ENCODE measurements around the gene SGSM2.

Gene SGSM2

DNA sequence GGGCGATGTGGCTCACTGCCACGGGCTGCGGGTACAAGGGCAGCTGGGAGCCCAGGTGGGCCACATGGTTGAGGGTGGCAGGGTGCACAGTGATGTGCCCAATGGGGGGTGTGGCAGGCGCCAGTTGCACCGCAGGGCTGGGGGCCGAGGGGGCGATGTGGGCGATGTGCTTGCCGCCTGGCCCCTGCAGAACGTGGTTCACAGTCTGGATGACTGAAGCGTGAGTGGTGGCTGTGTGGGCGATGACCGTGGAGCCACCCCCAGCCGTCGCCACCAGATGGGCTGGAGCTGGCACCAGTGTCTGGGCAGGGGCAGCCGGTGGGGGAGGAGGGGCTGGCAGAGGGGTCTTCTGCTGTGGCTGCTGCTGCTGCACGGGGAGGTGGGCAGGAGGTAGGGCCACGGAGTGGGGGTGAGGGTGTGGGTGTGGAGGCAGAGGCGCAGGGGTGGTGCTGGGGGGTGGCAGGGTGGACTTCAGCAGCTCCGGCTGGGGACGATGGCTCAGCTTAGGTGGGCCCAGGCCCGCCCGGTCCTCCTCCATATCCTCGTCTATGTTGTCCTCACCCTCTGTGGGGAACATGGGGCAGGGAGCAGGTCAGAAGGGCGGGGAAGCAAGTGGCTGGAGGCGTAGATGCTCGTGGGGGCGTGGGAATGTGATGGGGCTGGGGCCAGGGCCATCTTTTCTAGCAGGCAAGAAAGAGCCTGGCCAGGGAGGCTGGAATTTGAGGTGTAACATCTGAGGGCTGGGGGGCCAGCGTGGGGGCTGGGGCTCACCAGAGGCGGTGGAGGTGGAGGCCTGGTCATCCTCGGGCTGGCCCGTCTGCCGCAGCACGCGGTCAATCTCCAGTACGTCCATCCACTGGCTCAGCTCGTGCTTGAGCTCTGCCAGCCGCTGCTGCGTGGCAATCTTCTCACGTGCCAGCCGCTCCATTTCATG is 50.1 kb downstream of the SGSM2 start:
- DNase-seq = no peak

DNA sequence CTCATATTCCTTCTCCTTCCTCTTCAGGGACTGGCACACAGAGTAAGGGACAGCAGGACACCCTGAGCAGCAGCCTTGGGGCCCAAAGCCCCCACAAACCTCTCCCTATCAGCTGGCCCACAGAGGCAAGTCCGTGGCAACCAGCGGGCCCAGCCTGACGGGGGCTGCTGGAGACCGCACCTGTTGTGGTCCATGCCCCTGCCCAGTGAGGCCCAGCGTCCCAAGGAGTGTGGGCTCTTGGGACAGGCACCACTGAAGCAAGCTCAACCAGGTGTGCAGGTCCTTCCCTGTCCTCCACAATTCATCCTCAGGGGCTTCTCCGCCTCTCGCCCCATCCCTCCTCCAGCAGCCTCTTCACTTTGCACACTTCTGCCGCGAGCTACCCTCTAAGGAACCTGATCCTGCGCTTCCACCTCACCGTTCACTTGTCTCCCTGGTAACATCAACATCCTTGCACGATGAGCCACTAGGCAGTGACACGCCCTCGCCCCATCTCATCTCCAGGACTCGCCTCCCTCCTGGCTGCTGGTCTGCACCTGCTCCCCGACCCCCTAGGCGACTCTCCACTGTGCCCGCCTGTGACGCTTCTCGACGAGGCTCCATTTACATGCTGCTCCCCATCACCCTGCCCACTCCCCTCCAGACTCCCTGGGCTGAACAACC is 50.9 kb downstream of the SGSM2 start:
- DNase-seq = no peak

DNA sequence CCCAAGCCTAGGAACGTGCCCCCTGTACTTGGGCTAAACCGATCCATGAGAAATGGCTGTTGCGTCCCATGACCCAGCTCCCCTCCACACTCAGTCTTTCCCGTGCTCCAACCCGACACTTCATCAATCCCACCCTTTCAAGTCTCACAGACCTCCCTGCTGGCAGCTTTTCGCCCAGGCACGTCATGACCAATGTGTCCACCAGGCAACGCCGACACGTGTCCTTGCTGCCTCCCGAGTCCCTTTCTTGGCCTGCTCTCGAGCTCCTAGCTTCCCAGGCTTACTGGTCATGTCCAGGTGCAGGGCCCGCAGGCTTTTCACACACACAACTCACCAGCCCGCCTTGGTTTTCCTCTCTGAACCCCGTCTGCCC is 51.4 kb downstream of the SGSM2 start:
- DNase-seq = no peak

DNA sequence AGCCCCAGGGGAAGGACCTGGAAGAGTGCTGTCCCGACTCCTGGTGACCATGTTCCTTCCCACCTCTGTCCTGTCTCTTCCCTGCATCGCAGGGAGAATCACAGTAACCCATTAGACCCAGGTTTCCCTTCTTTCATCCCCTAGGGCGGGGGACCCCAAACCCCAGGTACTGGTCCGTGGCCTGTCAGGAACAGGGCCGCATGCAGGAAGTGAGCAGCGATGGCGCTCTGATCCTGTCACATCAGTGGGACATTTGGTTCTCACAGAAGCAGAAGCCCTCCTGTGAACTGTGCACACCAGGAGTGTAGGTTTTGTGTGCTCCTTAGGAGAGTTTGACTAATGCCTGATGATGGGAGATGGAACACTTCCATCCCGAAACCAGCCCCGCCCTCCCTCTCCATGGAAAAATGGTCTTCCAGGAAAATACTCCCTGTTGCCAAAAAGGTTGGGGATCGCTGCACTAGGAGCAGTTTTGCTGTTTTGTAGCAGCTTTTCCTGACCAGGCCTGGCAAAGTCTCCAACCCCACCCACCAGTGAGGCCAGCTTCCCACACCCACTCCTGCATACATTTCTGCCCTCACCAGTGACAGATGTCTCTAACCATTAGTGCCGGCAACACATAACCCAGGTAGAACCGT is 53.0 kb downstream of the SGSM2 start:
- peak; percentile 85 for DNase-seq

DNA sequence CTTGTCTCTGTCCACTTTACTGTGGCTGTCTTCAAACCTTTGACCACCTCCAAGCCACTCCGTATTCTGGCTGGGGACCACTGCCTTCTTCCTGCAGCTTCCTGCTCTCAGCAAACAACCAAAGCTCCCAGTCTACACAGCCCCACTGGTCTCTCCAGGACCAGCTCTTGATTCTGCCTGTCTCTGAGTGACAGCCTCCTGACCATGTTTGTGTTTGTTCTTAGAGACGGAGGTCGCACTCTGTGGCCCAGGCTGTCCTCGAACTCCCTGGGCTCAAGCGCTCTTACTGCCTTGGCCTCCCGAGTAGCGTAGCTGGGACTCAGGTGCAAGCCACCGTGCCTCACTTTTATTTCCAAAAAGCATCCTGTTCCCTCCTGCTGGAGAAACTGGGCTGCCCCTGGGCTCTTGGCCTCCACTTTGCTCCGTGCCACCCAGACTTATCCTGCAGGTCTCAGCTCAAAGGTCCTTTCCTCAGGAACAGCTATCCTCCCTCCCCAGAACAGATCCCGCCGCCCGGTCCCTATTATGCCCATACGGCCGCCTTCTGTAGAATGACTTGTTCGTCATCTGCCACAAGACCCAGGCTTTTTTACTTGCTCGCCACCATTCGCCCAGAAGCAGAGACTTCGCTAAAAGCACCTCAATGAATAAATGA is 54.4 kb downstream of the SGSM2 start:
- no peak for DNase-seq

DNA sequence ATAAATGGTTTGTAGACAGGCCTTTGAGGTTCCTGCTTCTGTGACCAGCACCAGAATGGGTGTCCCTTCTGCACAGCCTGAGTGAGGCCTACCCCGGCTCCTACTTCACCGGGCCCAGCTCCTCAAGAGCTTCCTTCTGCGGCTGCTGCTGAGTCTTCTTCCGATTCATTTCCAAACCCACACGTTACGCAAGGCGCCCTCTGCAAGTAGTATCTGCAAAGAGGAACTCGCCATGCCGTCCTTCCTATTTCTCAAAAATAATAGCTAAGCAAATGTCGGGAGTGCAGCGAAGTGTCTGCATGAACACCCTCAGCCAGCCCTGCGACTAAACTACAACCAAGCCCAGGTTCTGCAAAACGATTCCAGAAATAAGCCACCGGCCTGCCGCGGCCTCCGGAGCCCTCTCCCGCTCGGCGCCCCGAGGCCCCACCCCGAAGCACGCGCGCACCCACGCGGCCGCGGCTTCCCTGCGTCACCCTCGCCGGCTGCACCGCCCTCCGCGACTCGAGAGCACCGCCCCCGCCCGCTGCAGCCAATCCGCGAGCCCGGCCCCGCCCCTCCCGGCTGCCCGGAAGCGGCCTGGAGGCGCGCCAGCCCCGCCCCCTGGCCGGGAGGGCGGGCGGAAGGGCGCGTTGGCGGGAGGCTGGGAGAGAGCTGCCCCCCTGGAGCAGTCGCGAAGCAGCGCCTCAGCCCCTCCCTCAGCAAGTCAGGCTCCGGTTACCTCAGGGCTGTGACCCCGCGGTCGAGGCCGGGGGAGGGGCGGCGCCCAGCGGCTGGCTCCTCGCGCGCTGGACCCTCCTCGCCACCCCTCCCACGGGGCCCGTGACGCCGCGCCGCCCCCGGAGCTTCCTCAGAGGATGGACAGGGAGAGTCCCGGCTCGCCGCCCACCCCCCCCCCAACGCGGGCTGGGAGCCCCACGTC is 55.2 kb downstream of the SGSM2 start:
- peak; percentile 98 for DNase-seq

DNA sequence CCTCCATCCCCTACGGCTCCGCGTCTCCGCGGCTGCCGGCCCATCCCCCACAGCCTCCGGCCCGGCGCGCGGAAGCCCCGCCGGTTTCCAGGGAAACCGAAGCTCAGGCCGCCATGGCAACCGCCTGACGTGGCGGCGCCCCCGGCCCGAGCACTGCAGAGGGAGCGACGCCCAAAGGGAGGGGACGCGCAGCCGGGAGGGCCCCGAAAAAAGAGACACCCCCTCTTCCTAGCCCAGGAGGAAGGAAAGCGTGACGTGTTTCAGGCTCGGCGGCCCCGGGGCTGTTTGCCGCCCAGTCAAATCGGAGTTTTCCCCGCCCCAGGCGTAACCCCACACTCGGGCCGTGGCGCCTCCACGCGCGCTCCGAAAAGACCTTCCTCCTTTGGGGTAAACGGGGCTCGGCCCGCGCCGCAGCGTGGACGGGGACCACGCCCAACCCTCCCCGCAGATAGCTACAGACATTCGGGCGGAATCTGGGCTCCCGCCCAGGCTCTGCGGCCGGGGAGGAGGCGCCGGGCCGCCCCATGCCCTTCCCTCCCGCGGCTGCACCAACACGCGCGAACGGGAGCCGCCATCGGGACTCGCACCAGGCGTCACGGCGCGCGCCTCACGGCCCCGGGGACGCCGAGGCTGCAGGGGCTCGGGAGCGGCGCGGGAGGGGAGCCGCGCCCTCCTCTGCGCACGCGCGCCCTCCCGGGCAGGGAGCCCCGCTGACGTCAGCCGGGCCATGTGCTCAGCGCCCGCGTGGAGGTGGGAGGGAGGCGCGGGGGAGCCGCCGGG is 56.1 kb downstream of the SGSM2 start:
- DNase-seq = peak; percentile 95

DNA sequence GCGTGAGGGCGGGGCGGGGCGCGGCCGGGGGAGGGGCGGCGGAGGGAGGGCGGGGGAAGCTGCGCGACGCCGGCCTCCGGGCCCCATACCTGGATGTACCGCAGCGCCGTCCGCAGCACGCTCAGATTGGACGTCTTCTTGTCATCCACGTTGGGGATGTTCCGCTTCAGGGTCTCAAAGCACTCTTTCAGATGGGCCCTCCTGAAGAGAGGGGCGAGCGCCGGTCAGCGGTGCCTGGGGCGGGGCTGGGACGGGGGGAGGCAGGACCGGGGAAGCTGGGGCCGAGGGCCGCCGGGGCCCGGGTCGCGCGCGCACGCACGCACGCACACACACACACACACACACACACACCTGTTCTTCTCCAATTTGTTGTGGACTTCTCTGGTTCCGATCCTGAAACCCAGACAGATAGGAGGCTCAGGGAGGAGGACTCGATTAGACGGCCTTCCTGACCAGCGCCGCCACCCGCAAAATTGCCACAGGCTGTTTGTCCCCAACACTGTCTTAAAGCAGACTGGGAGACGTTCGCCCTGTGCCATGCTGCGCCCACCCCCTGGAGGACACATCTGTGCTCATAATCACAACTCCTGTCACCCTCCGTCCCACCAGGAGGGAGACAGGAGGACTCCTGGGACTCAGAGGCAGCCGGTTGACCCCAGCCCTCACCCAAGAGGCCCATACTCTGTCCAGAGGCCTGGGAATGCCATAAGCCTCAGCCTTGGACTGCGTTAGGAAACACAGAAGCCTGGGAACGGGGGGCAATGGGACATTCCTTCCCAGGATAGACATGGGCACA is 56.9 kb downstream of the SGSM2 start:
- no peak for DNase-seq

DNA sequence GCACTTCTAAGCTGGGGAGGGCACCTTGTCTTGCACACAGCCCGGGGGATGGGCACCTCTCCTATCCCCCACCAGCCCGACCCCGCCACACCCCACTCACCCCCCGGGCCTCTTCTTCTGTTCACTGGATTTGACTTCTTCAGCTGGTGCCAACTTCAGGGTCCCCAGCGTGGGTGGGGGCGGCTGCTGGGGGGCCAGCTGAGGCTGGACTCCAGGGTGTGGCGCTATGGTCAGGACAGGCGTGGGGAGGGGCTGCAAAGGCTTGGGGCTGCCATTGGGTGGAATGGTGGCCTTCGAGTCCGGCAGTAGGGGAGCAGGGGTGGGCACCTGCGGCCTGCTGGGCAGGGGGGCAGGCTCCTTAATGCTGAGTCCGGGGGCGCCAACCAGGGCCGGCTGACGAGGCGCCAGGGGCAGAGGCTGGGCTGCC is 57.5 kb downstream of the SGSM2 start:
- DNase-seq = no peak

DNA sequence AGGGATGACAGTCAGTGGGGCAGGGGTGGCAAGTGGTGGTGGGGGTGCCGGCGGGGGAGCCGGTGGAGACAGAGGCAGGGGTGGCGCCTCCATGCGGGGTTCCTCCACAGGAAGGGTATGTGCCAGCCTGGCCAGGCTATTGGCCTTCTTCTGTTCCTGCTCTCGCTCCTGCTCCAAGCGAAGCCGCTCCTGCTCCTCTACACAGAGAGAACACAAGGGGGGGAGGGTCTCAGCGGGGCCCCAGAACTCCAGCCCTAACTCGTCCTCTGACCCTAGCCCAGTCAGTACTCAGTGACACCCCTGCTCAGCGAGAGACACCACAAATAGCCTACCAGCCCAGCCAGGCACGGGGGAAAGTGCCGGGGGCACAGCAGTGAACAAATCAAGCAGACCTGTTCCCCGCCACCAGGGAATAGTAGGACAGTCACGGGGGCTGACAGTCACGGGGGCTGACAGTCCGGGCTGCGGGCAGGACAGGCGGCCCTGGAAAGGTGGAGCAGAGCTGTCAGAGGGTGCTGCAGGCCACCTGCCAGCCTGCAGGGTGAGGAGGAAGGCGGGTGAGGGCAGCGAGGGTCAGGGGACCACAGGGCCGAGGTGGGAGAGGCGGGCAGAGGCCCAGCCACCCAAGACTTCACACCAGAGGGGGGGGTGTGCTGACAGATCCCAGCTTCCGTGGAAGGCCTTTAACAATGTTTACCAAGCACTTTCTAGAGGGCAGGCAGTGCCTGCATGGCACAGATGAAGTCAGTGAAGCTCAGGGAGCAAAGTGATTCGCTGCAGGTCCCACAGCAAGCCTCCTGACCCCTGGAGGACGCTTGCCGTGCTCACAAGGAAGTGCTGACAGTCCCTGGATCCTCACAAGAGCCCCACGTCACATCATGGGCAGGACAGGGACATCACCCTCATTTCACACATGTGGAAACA is 58.2 kb downstream of the SGSM2 start:
- DNase-seq = no peak

DNA sequence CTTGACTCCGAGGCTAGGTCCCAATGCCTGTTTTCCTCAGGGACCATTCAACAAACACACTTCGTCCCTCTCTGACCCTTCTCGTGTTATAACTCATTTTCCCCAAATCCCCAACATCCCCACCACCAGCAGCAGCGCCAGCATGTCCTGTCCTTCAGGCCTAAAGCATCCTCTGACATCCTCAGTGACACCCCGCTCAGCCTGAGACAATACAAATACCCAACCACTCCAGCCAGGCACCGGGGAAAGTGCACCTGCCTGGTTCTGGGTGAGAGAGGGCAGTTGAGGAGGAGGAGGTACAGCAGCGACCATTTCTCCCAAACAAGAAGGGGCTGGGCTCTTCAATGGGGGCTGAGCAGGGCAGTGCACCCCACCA is 58.9 kb downstream of the SGSM2 start:
- DNase-seq = no peak

DNA sequence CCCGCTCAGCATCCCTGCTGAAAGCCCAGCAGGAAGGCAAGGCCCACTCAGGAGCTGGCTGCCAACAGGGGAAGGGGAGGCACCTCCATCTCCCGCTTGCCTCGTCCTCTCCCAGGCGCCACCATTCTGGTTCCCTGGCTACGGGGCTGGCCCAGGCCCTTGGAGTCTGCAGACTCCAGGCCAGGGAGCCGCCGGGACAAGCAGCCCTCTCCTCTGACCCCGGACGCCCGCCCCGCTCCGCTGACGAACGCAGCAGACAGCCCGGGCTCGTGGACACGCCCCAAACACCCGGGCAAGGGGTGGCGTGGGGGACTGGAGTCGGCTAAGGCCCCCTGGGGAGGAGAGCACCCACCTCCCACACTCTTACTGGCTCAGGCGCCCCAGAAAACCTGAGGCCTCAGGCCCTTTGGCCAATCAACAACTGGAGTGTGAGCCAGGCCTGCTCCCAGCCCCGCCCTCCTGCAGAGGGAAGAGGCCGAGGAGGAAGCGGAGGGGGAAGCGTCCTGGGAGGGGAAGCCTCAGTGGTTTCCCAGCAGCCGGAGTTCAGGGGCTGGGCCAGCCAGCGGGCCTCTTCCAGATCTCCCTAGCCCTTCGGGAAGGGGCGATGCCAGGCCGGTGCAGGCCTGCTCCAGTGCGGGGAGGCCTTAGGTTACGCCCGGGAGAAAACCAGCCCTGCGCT is 59.4 kb downstream of the SGSM2 start:
- peak; percentile 89 for DNase-seq

DNA sequence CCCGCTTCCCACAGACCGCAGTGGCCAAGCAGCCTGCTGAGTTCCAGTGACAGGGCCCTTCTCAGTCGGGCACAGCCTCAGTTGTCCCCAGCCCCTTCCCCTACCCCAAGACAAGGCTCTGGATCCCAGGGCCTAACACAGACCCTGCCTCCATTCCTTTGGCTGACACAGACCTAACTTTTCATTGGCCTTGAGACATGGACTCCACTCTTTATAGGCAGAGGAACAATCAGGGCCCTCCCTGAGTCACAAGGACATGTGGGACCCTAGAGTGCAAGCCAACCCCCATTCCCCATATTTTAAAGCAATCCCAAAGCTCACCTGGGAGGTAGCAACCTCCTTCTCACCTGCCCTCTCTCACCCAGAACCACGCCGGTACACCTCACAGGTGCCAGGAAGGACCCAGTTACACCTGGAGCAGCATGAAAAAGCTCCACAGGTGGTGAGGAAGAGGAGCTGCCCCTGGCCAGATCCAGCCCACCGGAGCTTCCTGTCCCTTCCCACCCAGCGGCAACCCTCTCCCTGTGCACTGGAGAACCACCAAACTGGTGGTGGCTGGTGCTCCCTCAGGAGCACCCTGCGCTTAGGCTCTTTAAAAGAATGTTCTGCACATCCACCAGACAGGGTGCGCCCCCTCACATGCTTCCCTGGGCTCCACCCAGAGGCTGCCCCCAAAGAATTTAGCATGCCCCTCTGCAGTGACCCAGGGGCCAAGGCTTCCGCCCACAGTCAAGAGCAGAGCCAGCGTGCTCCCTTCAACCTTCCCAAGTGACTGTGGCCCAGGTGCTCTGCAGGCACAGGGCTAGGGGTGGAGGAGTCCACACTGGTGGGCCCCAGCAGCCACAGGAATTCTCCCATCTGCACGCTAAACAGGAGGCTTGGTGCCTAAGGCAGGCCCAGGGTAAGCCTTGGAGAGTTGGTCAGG is 60.2 kb downstream of the SGSM2 start:
- DNase-seq = no peak

DNA sequence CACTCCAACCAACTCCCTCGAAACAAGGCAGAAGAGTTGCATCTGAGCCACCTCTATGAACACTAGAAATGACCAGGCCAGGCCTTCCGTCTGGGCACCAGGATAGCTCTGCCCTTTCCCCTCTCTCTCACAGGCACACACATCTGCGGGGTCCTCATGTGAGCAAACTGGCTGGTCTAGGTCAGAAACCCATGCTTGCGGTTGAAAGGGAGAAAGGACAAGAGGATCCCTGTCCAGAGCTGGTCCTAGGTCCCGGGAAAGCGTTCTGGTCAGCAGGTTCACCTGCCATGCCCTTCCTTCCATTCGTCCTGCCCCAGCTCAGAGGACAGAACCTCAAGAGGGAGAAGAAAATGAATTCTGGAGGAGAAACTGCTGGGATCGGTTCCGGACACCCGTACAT is 60.9 kb downstream of the SGSM2 start:
- no peak for DNase-seq

DNA sequence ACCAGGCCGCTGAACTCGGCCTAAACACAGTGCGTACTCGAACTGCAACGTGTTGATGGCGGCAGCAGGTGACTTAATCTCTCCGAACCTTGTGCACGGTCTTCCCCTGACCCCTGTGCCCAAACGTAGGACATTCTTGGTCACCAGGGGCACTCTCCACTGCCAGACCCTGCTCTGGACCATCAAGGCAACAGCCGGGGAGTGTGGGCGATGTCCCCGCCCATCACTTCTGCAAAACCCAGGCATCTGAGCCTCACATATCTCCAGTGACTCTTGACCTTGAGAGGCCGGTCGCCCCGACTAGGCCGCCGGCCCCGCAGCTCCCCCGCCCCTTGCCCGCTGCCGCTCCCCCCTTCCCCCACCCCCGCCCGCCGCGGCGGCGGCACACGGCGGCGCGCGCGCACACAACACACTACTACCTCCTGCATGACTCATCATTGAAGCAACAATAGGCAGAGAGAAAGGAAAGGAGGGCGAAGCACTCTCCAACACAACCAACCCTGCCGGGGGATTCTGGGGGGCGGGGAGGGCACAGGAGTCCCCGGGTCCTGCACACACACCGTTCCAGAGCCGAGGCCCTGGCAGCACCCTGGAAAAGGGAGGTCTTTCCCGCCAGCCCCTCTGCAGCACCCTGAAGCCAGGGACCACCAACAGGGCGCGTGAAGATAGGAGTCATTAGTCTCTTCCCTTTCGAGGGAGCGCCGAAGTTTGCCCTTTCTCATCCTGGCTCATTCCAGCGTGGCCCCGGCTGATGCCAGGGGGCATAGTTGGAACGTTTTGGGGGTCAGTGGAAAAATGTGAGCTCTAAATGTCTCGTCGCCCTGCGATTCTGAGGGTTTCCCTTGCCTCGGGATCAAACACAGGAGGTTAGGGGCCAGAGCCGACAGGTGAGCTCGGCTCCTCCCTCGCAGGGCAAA is 61.6 kb downstream of the SGSM2 start:
- no peak for DNase-seq

Data from right forelimb (tissue), 1 donor.